Kidney (tissue), 14 donors: Measurements from ENCODE around the gene PLD6. TPM values are rescaled to one million over a fixed set of nuclear protein-coding genes. Genes with fewer than 3 reads are reported as not detected.

Experiments
- DNase-seq, 5 donors: peaks; one replicate each; pipeline ENCODE4 v3.0.0-alpha.2; 2013 to 2020
- FAIRE-seq: peaks from 2 replicates; lab custom pipeline; 2012; peaks lifted over from hg19 to GRCh38; lab: Jason Lieb, UNC
- H3K27ac ChIP-seq, 2 donors: one replicate each; pipeline ENCODE4 v1.7.0; 2013; ENCODE audit warnings: low read depth in 2 of 2, low read length in 2 of 2, inconsistent platforms in 1 of 2
- H3K27me3 ChIP-seq: one replicate; pipeline ENCODE4 v1.7.1; 2013; ENCODE audit warnings: low read length, inconsistent platforms; ENCODE audit not compliant: control insufficient read depth, insufficient read depth
- H3K36me3 ChIP-seq, 3 donors: one replicate each; pipeline versions ENCODE4 v1.7.0 to v1.7.1; 2013; ENCODE audit warnings: low read length in 3 of 3, control low read depth in 1 of 3, inconsistent platforms in 1 of 3; ENCODE audit not compliant: insufficient read depth in 3 of 3, control insufficient read depth in 2 of 3
- H3K4me1 ChIP-seq, 3 donors: one replicate each; pipeline versions ENCODE4 v1.7.0 to v1.7.1; 2013; ENCODE audit warnings: low read length in 3 of 3, inconsistent platforms in 1 of 3, low read depth in 1 of 3; ENCODE audit not compliant: control insufficient read depth in 2 of 3, insufficient read depth in 2 of 3
- H3K4me3 ChIP-seq, 3 donors: one replicate each; pipeline versions ENCODE4 v1.7.0 to v1.8.1; 2013; ENCODE audit warnings: low read length in 3 of 3, control low read depth in 1 of 3, inconsistent platforms in 1 of 3
- H3K9ac ChIP-seq, 3 donors: one replicate each; pipeline versions ENCODE4 v1.7.0 to v1.7.1; 2013; ENCODE audit warnings: low read length in 3 of 3, control low read depth in 1 of 3, inconsistent platforms in 1 of 3
- H3K9me3 ChIP-seq, 3 donors: one replicate each; pipeline versions ENCODE4 v1.7.0 to v1.7.1; 2013; ENCODE audit warnings: low read length in 3 of 3, control low read depth in 1 of 3, inconsistent platforms in 1 of 3; ENCODE audit not compliant: control insufficient read depth in 2 of 3, insufficient read depth in 1 of 3
- intact Hi-C: fragments of 100-400 bp; cut with DNase I; formaldehyde crosslinking; loops from one replicate; pipeline ENCODE4 v1.11.1; 2022
- polyA plus RNA-seq: library from polyadenylated mRNA; stranded (reverse); fragments of 350-450 nt; fragmentation: Illumina TruSeq; extraction: RNeasy Lipid Tissue Mini Kit (QIAGEN cat#74804); gene quantifications from one replicate; pipeline ENCODE4 v1.2.3, GENCODE V29; 2014; ENCODE audit warnings: low read depth, low replicate concordance; ENCODE audit not compliant: insufficient read depth
- total RNA-seq: library from RNA; stranded (reverse); fragmentation: NEBNext Ultra II Directional; extraction: Animal tissue kit (Norgen Biotek cat#: 25700); gene quantifications from one replicate; pipeline ENCODE4 v1.2.1, GENCODE V29; 2021
- TF ChIP-seq, protein P1 (sequence below): IDR thresholded peaks from 3 replicates; pipeline ENCODE4 v1.5.1; 2012; ENCODE audit warnings: mild to moderate bottlenecking, moderate library complexity, borderline replicate concordance; ENCODE audit not compliant: insufficient read depth; ENCODE audit errors: extremely low read depth
- donor health status: control.
- donor health status: control.
- donor health status: control.
- donor health status: control.
- donor health status: control.
- donor health status: DM: yes; HTN: yes; CAD: no.
- donor health status: Normal renal cell carcinoma (clear cell type).

PLD6 gene
- total and polyA plus RNA-seq, 2 donors from 2014 or later, result 2.9 to 3.7 TPM

DNA sequence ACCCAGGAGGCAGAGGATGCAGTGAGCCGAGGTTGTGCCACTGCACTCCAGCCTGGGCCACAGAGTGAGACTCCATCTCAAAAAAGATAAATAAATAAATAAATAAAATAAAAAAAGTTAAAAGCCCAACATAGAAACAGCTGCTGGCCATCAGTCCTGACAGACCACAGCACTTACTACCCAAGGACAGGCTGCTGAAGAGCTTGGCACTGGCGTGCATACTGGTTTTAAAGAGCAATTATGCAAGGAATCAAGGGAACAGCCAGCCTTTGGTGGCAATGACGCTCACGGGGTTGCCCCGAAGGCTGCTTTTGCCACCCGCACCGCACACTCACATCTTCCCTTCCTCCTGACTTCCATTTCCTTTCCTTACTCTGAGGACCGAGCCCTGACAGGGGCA, 4.2 kb downstream of the PLD6 start:
- H3K4me3 ChIP-seq, result no peak overlapping the region
- no peak overlapping the region for H3K27ac ChIP-seq
- FAIRE-seq, result no peak
- peaks cover 0 to 6% (median 2%) of the 10 kb centered on the region in 3 donors for H3K36me3 ChIP-seq
- H3K9ac ChIP-seq, result no peak overlapping the region
- DNase-seq, result peak in 1 of 5 donors; percentile 58
- TF ChIP-seq, protein P1, sequence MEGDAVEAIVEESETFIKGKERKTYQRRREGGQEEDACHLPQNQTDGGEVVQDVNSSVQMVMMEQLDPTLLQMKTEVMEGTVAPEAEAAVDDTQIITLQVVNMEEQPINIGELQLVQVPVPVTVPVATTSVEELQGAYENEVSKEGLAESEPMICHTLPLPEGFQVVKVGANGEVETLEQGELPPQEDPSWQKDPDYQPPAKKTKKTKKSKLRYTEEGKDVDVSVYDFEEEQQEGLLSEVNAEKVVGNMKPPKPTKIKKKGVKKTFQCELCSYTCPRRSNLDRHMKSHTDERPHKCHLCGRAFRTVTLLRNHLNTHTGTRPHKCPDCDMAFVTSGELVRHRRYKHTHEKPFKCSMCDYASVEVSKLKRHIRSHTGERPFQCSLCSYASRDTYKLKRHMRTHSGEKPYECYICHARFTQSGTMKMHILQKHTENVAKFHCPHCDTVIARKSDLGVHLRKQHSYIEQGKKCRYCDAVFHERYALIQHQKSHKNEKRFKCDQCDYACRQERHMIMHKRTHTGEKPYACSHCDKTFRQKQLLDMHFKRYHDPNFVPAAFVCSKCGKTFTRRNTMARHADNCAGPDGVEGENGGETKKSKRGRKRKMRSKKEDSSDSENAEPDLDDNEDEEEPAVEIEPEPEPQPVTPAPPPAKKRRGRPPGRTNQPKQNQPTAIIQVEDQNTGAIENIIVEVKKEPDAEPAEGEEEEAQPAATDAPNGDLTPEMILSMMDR, result no peak
- H3K27me3 ChIP-seq, result no peaks in the 10 kb centered on the region
- H3K4me1 ChIP-seq, result peaks cover 0 to 26% (median 14%) of the 10 kb centered on the region in 3 donors
- intact Hi-C loops, result no loop called here
- H3K9me3 ChIP-seq, result no peaks in the 10 kb centered on the region

DNA sequence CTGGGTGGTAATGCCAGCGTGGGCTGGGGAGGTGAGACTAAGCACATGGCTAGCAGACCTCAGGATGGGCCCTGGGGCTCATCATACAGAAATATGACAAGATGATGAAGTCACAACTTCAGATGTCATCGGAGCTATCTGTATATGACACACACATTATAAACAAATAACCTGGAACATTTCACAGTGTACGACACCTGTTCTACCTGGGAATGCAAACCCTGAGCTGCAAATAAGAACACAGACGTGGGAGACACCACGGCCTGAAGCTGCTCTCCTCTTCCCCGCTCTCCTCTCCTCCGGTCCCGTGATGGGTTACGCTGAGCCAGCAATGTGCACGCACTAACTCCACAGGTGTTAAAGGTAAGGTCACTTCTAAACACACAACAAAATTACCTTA, 4.9 kb downstream of the PLD6 start:
- intact Hi-C loops, result no loop called here
- peaks cover 0 to 6% (median 2%) of the 10 kb centered on the region in 3 donors for H3K36me3 ChIP-seq
- H3K9ac ChIP-seq, result no peak overlapping the region
- no peaks in the 10 kb centered on the region for H3K27me3 ChIP-seq
- no peak for DNase-seq
- FAIRE-seq, result no peak
- no peak overlapping the region for H3K27ac ChIP-seq
- TF ChIP-seq, protein P1, result no peak
- H3K9me3 ChIP-seq, result no peaks in the 10 kb centered on the region
- peaks cover 0 to 24% (median 14%) of the 10 kb centered on the region in 3 donors for H3K4me1 ChIP-seq
- no peak overlapping the region for H3K4me3 ChIP-seq

DNA sequence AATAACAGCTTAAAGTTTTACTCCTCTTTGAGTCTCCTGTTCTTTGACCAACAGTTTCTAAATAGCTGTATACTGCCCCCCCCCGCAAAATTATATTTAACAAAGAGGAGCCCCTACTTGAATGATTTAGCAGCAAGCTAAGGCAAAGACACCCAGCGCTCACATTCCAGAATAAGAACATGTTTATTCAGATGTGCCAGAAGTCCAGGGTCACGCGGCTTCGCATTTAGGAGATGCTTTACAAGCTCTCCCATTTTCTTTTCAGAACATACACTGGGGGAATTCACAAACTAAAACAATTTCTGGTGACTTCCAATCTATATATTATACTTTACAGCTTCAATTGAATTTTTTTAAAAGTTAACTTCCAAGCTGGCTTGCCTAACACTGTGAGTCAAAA, 5.3 kb downstream of the PLD6 start:
- Histone ChIP-seq H3K4me1 (peaks cover 0 to 21% (median 14%) of the 10 kb centered on the region in 3 donors), H3K27me3 (no peaks in the 10 kb centered on the region)
- intact Hi-C loops, result no loop called here

More for the DNA sequence above, 5.3 kb downstream of the PLD6 start:
- Histone ChIP-seq H3K27ac (no peak overlapping the region), H3K9ac (no peak overlapping the region), H3K9me3 (no peaks in the 10 kb centered on the region), H3K4me3 (no peak overlapping the region), H3K36me3 (peaks cover 0 to 6% (median 2%) of the 10 kb centered on the region in 3 donors)
- FAIRE-seq (no peak), DNase-seq (peak in 3 of 5 donors; percentile 26 to 72 (median 31))
- TF ChIP-seq, protein P1, result no peak
